Central memory CD8-positive, alpha-beta T cell (primary cell): Measurements from ENCODE around the gene TENT5C.

Experiments used
- ATAC-seq: fragments of 150-1000 bp; cut with Tn5 transposase; replicated peaks from 2 replicates; pipeline ENCODE4 v1.10.0; 2022; ENCODE audit warnings: mild to moderate bottlenecking, moderate FRiP score, moderate number of reproducible peaks; ENCODE audit not compliant: poor library complexity, severe bottlenecking; ENCODE audit errors: extremely low read depth
- DNase-seq, 2 donors: peaks; one replicate each; pipeline ENCODE4 v3.0.0; 2021; ENCODE audit warnings: low spot score in 2 of 2
- H3K27ac Mint-ChIP-seq: one replicate; pipeline ENCODE4 v1.8.0; 2022; ENCODE audit warnings: low read depth, mild to moderate bottlenecking, moderate library complexity, mixed read lengths
- H3K27me3 Mint-ChIP-seq: one replicate; pipeline ENCODE4 v1.8.0; 2022; ENCODE audit warnings: mixed read lengths
- H3K36me3 Mint-ChIP-seq: one replicate; pipeline ENCODE4 v1.8.0; 2022; ENCODE audit warnings: mild to moderate bottlenecking, moderate library complexity, mixed read lengths; ENCODE audit not compliant: insufficient read depth
- H3K4me1 Mint-ChIP-seq: one replicate; pipeline ENCODE4 v1.8.0; 2022; ENCODE audit warnings: mixed read lengths
- H3K4me3 Mint-ChIP-seq: one replicate; pipeline ENCODE4 v1.8.0; 2022; ENCODE audit warnings: mild to moderate bottlenecking, moderate library complexity, mixed read lengths
- H3K9me3 Mint-ChIP-seq: one replicate; pipeline ENCODE4 v1.8.0; 2022; ENCODE audit warnings: mixed read lengths

Gene TENT5C

DNA sequence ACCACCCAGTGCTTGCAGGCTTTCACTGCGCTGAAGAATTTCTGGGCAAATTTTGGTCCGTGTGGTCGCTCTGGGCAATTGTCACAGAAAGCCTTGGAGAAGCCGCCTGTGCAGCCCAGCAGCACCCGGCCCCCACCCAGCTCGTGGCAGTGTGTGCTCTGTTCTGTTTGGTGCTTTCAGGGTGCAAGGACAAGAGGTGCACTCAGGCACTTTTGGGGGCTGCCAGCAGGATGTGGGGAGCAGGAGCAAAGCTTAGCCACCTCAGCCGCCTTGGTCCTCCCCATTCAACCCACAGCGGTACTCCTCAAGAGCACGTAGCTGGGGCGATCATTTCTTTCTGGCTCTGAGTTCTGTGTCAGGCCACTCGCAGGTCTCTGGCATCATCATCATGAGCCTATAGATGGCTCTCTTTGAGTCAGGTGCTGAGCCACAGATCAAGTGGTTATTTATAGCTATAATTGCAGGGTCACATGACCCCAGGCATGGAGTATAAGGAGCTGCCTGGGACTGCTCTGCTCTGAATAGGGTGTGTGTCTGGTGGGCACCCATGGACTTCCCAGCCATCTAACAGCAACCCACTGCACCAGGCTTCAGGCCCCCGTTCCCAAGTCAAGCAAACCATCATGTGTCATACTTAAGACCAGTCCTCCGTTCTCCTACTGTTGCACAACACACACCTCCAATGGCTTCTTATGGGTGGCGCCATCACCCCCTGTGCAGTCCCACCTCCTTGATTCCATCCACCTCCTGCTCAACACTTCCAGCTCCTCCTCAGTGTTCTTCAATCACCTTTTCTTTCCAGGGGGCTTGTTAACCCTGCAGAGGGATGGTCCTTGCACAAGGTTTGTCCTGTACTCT is 18.1 kb upstream of the TENT5C start:
- Mint-ChIP-seq H3K27ac (no peak overlapping the region), H3K4me1 (no peaks in the 10 kb centered on the region), H3K4me3 (no peak overlapping the region), H3K36me3 (no peaks in the 10 kb centered on the region), H3K27me3 (no peaks in the 10 kb centered on the region), H3K9me3 (no peaks in the 10 kb centered on the region)
- DNase-seq (no peak), ATAC-seq (no peak)

DNA sequence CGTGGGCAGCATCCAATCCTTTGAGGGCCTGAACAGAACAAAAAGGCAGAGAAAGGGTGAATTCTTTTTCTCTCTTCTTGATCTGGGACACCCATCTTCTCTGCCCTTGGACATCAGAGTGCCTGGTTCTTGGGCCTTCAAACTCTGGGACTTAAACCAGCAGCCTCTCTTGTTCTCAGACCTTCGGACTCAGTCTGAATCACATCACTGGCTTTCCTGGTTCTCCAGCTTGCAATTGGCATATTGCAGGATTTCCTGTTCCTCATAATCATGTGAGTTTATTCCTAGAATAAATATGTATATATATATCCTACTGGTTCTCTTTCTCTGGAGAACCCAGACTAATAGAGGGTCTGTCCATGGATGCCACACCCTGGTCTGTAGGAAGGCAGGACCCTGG is 16.3 kb upstream of the TENT5C start:
- Mint-ChIP-seq H3K36me3 (no peaks in the 10 kb centered on the region), H3K4me1 (no peaks in the 10 kb centered on the region), H3K4me3 (no peak overlapping the region), H3K27ac (no peak overlapping the region), H3K9me3 (no peaks in the 10 kb centered on the region), H3K27me3 (no peaks in the 10 kb centered on the region)
- DNase-seq: no peak
- no peak for ATAC-seq

DNA sequence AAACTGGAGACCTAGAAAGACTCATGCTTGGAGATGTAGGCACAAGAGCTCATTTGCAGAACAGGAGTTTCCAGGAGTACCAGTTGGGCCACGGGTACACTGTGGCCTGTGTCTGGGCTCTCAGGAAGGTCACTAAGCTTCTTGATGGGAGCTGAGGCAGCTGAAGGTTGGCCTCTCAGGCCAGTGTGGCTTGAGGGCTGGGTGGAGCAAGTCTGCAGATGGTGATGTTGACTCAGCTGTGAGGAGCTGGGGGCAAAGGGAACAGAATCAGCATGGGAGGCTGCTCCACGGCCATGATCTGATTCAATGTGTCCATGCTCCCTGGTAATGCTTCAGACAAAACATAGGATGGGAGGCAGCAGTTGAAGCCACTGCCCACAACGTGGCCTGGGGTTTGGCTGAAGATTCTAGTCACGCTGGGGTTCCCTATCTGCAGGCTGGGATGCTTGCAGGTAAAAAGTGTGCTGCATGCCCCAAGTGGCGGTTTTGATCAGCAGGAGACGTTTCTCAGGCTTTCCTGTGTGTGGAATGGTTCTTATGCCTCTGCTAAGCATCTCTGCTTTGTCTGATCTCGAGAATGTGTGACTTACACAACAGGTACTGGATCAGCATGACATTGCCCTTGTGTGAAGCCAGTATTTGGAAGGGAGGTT is 15.4 kb upstream of the TENT5C start:
- Mint-ChIP-seq H3K27ac (no peak overlapping the region), H3K4me1 (no peaks in the 10 kb centered on the region), H3K36me3 (no peaks in the 10 kb centered on the region), H3K4me3 (no peak overlapping the region), H3K27me3 (no peaks in the 10 kb centered on the region), H3K9me3 (no peaks in the 10 kb centered on the region)
- DNase-seq: no peak
- no peak for ATAC-seq

DNA sequence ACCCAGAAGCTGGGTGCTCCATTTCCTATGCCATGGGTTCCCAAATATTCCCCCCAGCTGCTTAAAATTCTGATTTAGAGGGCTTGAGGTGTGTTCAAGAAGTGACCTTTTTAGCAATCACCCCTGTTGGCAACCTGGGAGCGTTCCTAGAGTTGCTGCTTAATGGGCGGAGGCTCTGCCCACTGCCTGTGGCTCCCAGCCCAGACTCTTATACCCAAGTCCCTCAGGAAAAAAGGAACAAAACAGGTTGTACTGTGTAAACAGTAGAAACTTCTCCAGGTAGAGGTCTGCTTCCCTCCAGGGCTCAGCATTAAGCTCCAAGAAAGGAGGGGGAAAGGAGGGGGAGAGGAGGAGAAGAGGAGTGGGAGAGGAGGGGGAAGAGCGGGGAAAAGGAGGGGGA is 14.6 kb upstream of the TENT5C start:
- Mint-ChIP-seq H3K27me3 (no peaks in the 10 kb centered on the region), H3K9me3 (no peaks in the 10 kb centered on the region), H3K4me3 (no peak overlapping the region), H3K27ac (no peak overlapping the region), H3K36me3 (no peaks in the 10 kb centered on the region), H3K4me1 (no peaks in the 10 kb centered on the region)
- ATAC-seq: no peak
- DNase-seq: no peak

DNA sequence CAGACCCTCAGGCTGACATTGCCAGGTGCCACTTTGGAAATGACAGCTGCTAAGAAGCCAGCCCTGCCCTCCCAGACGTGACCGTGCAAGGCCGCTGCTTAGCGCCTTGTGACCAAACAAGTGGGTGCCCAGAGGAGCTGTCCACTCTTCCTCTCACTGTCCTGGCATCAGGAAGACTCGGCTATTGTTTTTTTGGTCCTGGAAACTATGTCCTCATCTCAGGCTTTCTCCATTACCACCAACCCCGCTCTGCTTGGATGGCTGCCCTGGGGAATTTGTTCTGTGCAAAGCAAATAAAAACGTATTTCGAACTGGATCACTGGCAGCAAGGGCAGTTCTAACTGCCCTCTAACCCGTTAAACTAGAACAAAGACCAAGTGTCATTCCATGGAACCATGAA is 13.7 kb upstream of the TENT5C start:
- Mint-ChIP-seq H3K9me3 (no peaks in the 10 kb centered on the region), H3K4me3 (no peak overlapping the region), H3K27me3 (no peaks in the 10 kb centered on the region), H3K27ac (no peak overlapping the region), H3K4me1 (no peaks in the 10 kb centered on the region), H3K36me3 (no peaks in the 10 kb centered on the region)
- DNase-seq (no peak), ATAC-seq (no peak)

DNA sequence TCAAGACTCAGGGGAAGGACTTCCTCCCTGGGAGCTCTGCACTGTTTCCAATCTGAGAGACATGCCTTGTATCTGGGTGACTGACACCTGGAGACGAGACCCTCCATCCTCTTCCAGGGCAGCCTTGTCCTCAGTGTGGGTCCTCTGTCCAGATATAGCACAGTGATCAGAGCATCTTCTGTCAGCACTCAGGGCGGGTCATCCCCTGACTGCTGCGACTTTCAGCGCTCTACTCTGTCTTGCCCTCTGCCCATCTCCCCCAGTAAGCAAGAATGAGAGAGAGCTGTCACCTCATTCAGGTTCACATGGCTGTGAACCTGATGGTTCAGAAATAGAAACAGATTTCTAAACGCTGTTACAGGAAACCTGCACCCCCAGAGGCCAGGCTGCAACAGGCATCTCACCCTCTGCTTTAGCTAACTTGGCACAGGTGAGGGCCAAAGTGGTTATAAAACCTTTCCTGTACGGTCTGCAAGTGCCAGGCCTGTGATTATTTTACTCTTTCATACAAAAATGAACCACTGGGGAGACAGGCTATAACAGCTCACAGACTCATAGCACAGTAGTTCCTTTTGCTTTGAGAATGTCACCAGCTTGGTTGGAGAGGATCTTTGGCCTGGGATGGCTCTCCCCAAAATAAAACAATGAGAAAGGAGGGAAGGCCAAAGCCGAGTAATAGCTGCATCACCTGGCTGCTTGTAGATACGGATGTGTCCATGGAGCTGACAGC is 11.4 kb upstream of the TENT5C start:
- ATAC-seq: no peak
- DNase-seq: no peak
- H3K4me3 Mint-ChIP-seq: no peak overlapping the region
- no peak overlapping the region for H3K27ac Mint-ChIP-seq
- no peaks in the 10 kb centered on the region for H3K4me1 Mint-ChIP-seq
- no peaks in the 10 kb centered on the region for H3K27me3 Mint-ChIP-seq
- H3K9me3 Mint-ChIP-seq: no peaks in the 10 kb centered on the region
- no peaks in the 10 kb centered on the region for H3K36me3 Mint-ChIP-seq

DNA sequence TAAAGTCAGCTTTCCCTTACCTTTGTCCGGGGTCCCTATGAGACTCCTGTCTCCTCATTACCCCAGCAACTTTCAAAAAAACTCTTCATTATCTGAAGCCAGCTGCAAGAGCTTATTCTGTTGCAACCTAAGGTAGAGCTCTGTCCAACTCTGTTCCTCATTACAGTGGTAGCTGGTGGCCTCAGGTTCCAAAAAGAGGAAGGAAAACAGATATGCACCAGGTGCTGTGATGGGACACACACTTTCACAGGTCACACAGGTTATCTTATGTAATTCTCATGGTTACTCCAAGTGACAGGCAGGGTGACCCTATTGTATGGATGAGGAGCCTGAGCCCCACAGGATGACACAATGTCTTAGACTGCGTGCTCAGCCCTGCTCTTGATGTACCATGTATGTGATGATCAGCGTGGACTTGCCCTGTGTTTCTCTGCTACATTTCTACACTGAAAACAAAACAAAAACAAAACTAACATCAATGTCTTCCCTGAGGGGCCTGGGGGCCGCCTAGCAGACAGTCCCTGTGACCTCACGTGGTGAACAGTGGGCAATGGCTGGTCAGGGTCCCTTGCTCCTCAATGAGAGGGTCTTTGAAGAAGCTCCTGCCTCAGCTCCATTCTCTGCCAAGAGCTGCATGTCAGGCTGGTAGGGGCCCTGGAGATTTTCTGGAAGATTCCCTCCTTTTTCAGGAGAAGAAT is 9.7 kb upstream of the TENT5C start:
- no peak overlapping the region for H3K4me3 Mint-ChIP-seq
- no peaks in the 10 kb centered on the region for H3K4me1 Mint-ChIP-seq
- no peaks in the 10 kb centered on the region for H3K27me3 Mint-ChIP-seq
- no peaks in the 10 kb centered on the region for H3K36me3 Mint-ChIP-seq
- DNase-seq: no peak
- no peak overlapping the region for H3K27ac Mint-ChIP-seq
- no peak for ATAC-seq
- H3K9me3 Mint-ChIP-seq: no peaks in the 10 kb centered on the region

DNA sequence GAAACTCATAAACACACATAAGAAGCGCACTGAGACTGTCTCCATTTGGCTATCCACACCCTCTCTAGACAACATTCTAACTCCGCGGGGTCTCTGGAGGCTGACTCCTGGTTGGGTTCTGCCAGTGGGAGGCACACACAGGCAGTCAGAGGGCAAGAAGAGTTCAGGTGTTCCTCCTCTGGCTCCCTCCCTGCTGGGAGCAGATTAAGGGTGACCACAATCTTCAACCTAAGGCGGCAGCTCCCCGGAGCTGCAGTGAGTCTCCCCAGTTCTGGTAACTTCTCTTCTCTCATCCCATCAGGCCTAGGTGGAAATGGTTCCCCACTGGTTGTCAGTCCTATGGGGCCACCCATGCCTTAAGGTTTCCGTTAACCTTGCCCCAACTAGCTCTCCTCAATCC is 7.4 kb upstream of the TENT5C start:
- DNase-seq (no peak), ATAC-seq (no peak)
- no peaks in the 10 kb centered on the region for H3K9me3 Mint-ChIP-seq
- H3K27me3 Mint-ChIP-seq: no peaks in the 10 kb centered on the region
- no peaks in the 10 kb centered on the region for H3K36me3 Mint-ChIP-seq
- H3K4me3 Mint-ChIP-seq: no peak overlapping the region
- no peak overlapping the region for H3K27ac Mint-ChIP-seq
- no peaks in the 10 kb centered on the region for H3K4me1 Mint-ChIP-seq

DNA sequence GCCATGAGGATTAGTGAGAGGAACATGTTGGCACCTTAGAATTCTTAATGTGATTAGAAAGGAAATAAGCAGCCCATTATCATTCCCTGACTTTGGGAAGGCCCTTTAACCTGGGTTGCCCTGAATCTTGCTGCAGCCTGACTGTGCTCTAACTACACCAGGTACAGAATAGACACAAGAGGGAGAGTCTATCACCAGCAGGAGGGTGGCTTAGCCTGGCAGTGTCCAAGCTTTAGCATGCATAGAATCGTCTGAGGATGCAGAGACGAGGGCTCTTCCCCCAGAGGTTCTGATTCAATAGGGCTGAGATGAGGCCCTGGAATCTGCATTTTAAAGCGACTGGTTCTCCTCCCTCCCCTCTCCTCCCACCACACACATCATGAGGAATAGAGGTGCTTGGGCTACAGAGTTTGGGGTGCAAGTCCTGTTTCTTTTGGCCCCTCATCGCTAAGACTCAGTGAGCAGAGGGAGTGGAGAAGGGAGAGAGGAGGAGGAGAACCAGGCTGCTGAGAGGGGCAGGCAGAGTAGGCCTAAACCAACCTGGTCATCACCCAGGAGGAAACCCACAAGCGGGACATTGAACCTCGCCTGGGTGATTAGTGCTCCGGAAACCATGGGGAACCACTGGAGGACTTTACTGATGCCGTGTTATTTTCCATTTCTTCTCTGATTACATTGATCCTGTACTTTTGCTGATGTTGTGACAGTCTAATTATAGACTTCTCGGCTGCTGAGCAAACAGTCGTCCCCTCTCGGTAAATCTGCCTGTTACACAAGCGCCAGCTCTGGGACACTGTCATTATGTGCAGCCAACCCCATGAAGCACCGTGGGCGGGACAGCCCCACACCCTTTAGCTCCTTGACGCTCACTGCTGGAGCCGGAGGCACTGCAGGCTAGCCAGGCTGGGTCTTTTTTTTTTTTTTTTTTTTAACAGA is 6.3 kb upstream of the TENT5C start:
- H3K27me3 Mint-ChIP-seq: no peaks in the 10 kb centered on the region
- peaks cover 3% of the 10 kb centered on the region for H3K4me1 Mint-ChIP-seq
- ATAC-seq: no peak
- no peaks in the 10 kb centered on the region for H3K36me3 Mint-ChIP-seq
- no peaks in the 10 kb centered on the region for H3K9me3 Mint-ChIP-seq
- DNase-seq: no peak
- no peak overlapping the region for H3K27ac Mint-ChIP-seq
- H3K4me3 Mint-ChIP-seq: no peak overlapping the region

DNA sequence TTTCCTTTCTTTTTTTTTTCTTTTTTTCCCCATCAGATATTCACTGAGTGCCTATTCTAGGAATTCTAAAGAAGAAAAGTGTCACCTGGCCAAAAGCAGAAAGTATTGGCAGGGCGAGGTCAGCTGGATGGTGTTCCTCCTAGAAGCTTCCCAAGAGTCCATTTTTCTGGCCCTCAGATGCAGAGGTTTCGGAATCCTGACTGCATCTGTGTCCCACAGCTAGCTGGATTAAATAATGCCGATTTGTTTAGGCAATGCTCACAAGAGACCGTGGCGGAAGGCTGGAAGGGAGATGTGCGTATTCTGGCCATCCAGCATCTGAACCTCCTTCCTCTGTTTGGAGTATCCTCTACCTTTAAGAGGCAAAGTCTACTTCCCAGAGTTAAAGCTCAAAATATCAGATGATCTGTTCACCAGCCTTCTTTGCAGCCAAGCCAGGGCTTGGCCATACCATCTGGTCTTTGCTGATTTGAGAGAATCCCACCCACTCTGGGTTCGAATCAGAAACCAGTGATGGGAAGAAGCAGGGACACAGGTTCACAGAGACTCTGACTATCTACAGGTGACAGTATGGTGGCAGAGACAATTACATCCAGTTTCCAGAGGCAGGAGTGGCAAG is 5.4 kb upstream of the TENT5C start:
- Mint-ChIP-seq H3K4me1 (peaks cover 6% of the 10 kb centered on the region), H3K4me3 (no peak overlapping the region), H3K27me3 (no peaks in the 10 kb centered on the region), H3K36me3 (peaks cover 3% of the 10 kb centered on the region), H3K27ac (no peak overlapping the region), H3K9me3 (no peaks in the 10 kb centered on the region)
- ATAC-seq (no peak), DNase-seq (no peak)

DNA sequence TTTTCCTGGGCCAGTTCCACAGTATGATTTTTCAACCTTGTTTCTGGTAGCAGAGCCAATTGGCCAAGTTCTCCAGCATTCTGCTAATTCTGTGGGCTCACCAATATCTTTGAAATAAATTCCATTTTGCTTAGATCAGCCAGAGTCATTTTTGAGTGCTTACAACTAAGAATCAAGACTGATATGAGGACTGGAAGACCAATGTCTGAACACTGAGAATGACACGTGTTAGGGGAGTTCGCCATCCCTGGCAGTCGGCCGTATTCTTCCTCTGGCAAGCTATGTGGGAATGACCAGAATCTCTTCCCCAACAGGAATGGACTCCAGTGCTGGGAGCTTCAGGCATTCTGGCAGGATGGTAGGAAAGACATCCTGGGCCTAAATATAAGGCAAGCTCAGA is 4.9 kb upstream of the TENT5C start:
- DNase-seq (no peak), ATAC-seq (no peak)
- Mint-ChIP-seq H3K27me3 (no peaks in the 10 kb centered on the region), H3K36me3 (peaks cover 8% of the 10 kb centered on the region), H3K27ac (no peak overlapping the region), H3K9me3 (no peaks in the 10 kb centered on the region), H3K4me1 (peaks cover 6% of the 10 kb centered on the region), H3K4me3 (no peak overlapping the region)
